ENCODE results near the gene KCNRG. TPM values are rescaled to one million over a fixed set of nuclear protein-coding genes. Genes with fewer than 3 reads are reported as not detected.

KCNRG gene
- polyA plus RNA-seq, 1 of the 3 experiments (the other 2 are of a cell fraction), result 0.97 TPM

- peaks cover 98% of the 10 kb centered on the region for H3K79me2 ChIP-seq (ENCODE audit: insufficient read depth)
- POLR2A ChIA-PET, result interaction anchor here (1.3 kb wide), 1 partner anchor 10 kb away, joined by 3 read pairs; the partner anchor contains the start of gene TRIM13
- CTCF ChIA-PET, result interaction anchor here (1.0 to 1.6 kb wide), 2 partner anchors 9 to 983 kb away, joined by 3 to 9 read pairs; partner anchors contain the start of gene TRIM13
Measured at GRCh38 chr13:50006426-50007135, 8.7 kb upstream of the KCNRG start.

More at GRCh38 chr13:50006426-50007135, 8.7 kb upstream of the KCNRG start:
- TF ChIP-seq TAF1 (IDR thresholded peaks at IDR 0.05; ENCODE audit: borderline replicate concordance, low read depth, low read length) (no peak), RXRA (IDR thresholded peaks at IDR 0.05; ENCODE audit: borderline replicate concordance, low read depth) (no peak), RAD21 (IDR thresholded peaks at IDR 0.05; ENCODE audit: low read length) (no peak), USF1 (IDR thresholded peaks at IDR 0.05; ENCODE audit: borderline replicate concordance, low read depth) (no peak), JUND (IDR thresholded peaks at IDR 0.05) (no peak), MEF2A (IDR thresholded peaks at IDR 0.05; ENCODE audit: borderline replicate concordance, low read depth) (no peak), GABPA (IDR thresholded peaks at IDR 0.05; ENCODE audit: low read depth) (no peak), FOXM1 (IDR thresholded peaks at IDR 0.05; ENCODE audit: low read depth) (no peak), TCF12 (IDR thresholded peaks at IDR 0.05) (no peak), SIN3A (IDR thresholded peaks at IDR 0.05; ENCODE audit: borderline replicate concordance, low read depth, low read length) (no peak), IRF3 (IDR thresholded peaks at IDR 0.05; ENCODE audit: low read depth, low read length) (no peak), ZBTB33 (IDR thresholded peaks at IDR 0.05; ENCODE audit: borderline replicate concordance, low read depth) (no peak), USF2 (IDR thresholded peaks at IDR 0.05; ENCODE audit: borderline replicate concordance, low read depth, low read length) (no peak), MAX (IDR thresholded peaks at IDR 0.05; ENCODE audit: low read depth) (no peak), TEAD4 (IDR thresholded peaks at IDR 0.05; ENCODE audit: borderline replicate concordance, insufficient read depth) (no peak), FOXJ3 (CRISPR knock-in tag; IDR thresholded peaks at IDR 0.05) (no peak), NFIC (IDR thresholded peaks at IDR 0.05; ENCODE audit: borderline replicate concordance) (no peak), CHD2 (IDR thresholded peaks at IDR 0.05; ENCODE audit: low read length, partially characterized antibody) (no peak)
- H3K27ac ChIP-seq (ENCODE audit: low read depth in 2 of 2, low read length in 1 of 2), result no peak overlapping the region
- no peak for DNase-seq
- no peaks in the 10 kb centered on the region for H3K27me3 ChIP-seq (ENCODE audit: insufficient read depth)
- H3F3A ChIP-seq (replicated peaks; ENCODE audit: insufficient read depth), result peaks cover 21% of the 10 kb centered on the region
- no peak overlapping the region for H3K4me2 ChIP-seq
- 94% methylated on average over 7 of the region's 7 CpGs for WGBS (ENCODE audit: low lambda C conversion rate)
- no peak overlapping the region for H3K4me3 ChIP-seq (ENCODE audit: low read depth in 2 of 2, low read length in 1 of 2)
- no peaks in the 10 kb centered on the region; a peak in 1 of 4 replicates for H3K4me1 ChIP-seq (ENCODE audit: control insufficient read depth in 1 of 2, insufficient read depth in 2 of 2, low read depth in 1 of 2, low read length in 1 of 2)
- H3K9me2 ChIP-seq, result no peaks in the 10 kb centered on the region
- H3K36me3 ChIP-seq (replicated peaks in 1 of 2; ENCODE audit: control insufficient read depth in 1 of 2, insufficient read depth in 2 of 2, low read length in 1 of 2), result peaks cover 25 to 75% of the 10 kb centered on the region in 2 experiments
- no peak overlapping the region for H3K9ac ChIP-seq
- H2AFZ ChIP-seq (ENCODE audit: low read depth), result no peak overlapping the region
- no peaks in the 10 kb centered on the region for H3K9me3 ChIP-seq
- peaks cover 13% of the 10 kb centered on the region; the same call in 1 of the 2 replicates for H4K20me1 ChIP-seq (ENCODE audit: insufficient read depth)

All from SK-N-SH (cell line).